ENCODE data around the gene MED29.

Gene MED29

DNA sequence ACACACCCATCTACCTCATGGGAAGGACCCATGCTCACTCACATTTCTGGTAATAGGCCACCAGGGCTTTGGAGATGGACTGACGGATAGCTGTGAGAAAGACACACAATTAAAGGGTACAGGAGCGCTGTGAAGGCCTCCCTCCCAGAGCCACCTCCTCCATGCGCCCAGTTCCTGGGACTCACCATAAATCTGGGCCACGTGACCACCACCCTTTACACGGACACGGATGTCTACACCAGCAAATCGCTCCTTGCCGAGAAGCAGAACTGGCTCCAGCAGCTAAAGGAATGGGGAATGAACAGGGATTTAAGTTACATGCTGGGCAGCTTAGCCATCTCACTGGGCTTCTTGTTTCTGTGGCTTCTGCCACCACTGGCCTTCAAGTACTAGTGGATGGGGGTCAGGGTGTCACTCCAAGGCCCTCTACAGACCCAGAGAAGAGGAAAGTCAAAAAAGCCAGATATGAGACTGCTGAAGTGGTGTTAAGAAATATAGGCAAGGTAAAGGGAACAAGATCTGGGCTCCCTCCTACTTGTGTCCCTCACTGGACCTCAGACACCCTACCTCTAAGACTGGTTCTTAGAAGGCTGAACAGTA is 42.4 kb downstream of the MED29 start:
- no peak for DNase-seq

DNA sequence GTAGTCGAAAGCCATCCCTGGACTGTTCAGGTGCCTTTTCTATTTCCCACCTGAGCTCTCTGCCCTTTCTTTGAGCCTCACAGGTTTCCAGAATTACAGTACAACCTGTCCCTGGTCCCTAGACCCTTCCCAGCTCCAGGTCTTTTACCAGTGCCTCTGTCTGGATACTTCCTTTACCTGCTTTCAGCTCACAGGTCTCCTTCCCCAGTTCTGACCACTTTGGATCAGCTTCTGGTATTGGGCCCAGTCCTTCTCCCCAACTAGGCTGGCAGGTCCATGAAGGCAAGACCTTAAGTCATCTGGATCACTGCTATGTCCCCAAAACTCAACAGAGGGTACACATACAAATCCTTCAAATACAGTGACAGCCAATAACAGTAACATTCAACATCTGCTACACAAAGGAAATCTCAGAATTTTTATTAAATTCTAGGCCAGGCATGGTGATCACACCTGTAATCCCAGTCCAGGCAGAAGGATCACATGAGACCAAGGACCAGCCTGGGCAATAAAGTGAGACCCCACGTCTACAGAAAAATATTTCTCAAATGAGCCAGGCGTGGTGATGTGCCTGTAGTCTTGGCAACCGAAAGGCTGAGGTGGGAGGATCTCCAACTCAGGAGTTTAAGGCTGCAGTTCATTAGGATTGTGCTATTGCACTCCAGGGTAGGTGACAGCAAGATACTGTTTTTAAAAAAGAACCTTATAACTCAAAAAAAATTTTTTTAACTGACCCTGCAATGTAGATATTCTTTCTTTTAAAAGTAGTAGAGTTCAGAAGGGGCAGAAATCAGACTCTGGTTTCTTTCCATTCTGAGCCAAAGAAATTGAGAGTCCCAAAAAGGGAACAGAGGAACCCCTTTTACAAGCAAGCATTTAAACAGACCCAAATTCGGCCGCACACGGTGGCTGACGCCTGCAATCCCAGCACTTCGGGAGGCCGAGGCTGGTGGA is 43.2 kb downstream of the MED29 start:
- DNase-seq = no peak

DNA sequence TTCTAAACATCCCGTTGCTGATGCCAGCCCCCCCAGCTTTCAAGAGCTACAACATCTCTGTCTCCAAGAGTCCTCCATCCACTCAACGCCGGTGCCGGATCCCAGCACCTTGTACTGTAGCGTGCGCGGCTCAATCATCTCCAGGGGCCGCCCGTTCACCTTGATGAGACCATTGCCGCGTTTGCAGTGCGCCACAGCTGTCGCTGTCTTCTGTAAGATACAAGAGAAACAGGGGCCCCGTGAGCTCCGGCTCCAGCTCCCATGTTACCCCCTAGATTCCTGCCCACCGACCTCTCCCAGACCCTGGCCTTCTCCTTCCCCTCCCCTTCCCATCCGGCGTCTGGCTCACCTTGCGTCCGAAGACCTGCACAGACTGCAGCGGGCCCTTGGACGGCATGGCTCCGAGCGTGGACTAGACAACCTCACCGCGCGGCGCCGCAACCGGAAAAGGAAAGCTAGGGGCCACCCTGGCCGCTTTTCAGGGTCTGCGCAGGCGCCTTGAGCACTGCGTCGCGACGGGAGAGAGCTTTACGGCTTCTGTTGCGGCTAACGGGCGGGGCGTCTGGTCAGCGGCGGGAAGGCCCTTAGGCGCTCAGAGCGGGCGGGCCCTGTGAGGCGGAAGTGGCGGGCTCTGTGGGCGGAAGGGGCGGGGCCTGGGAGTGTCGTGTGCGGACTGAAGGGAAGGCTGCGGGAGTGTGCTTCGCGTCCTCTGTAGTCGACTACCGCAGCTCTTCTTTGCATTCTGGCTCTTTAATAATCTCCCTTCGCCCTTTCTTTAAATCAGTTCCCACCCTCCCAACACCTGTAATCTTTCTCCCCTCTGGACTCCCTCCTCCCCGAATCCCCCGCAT is 44.5 kb downstream of the MED29 start, which contains the start of gene RPS16:
Gene RPS16, minus strand, starts transcription at position 451 of the 851 bp plus-strand sequence. Its CDS starts 54 bp downstream, at position 397.
- peak; percentile 98 for DNase-seq

DNA sequence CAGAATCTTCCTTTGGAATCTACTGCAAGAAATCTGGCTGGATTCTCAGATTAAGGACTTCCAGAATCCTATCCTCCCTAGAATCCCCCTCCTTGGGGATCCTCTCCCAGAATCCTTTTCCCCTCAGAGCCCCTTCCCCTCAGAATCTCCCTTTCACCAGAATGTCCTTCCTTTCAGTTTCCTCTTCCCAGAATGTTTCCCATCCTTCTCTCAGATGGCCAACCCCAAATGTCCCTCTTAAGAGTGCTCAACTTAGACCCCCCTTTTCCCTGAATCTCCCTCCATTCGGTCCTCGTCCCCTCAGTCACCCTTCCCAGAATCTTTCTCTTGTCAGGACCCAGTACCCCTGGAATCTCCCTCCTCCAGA is 45.2 kb downstream of the MED29 start:
- no peak for DNase-seq

DNA sequence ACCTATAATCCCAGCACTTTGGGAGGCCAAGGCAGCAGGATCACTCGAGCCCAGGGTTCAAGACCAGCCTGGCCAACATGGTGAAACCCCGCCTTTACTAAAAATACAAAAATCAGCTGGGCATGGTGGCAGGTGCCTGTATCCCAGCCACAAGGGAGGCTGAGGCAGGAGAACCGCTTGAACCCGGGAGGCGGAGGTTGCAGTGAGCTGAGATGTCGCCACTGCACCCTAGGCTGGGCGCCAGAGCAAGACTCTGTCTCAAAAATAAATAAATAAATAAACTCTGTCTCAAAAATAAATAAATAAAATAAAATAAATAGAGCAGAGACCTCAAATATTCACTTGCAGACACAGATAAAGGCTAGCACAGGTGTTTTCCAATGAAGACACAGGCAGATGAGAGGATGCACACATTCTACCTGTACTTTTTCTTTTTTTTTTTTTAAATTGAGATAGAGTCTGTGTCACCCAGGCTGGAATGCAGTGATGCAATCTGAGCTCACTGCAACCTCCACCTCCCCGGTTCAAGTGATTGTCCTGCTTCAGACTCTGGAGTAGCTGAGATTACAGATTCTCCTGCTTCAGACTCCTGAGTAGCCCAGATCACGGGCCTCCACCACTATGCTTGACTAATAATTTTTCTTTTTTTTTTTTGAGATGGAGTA is 47.2 kb downstream of the MED29 start:
- DNase-seq = no peak

DNA sequence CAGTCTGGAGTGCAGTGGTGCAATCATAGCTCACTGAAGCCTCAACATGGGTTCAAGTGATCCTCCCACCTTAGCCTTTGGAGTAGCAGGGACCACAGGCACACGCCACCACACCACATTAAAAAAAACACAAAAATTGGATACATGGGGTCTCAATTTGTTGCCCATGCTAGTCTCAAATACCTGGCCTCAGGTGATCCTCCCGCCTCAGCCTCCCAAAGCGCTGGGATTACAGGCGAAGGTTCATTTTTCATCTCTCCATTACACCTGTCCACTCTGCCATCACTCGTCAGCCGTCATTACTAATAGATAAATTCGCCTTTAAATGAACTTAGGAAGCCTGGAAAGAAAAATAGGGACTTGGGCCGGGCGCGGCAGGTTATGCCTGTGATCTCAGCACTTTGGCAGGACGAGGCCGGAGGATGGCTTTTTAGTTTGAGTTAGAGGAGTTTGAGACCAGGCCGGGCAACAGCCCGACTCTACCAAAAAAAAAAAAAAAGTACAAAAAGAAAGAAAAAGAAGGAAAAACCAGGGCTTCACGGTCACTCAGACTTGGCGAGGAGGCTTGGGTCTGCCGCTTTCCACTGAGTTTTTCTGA is 53.5 kb downstream of the MED29 start:
- DNase-seq = no peak

DNA sequence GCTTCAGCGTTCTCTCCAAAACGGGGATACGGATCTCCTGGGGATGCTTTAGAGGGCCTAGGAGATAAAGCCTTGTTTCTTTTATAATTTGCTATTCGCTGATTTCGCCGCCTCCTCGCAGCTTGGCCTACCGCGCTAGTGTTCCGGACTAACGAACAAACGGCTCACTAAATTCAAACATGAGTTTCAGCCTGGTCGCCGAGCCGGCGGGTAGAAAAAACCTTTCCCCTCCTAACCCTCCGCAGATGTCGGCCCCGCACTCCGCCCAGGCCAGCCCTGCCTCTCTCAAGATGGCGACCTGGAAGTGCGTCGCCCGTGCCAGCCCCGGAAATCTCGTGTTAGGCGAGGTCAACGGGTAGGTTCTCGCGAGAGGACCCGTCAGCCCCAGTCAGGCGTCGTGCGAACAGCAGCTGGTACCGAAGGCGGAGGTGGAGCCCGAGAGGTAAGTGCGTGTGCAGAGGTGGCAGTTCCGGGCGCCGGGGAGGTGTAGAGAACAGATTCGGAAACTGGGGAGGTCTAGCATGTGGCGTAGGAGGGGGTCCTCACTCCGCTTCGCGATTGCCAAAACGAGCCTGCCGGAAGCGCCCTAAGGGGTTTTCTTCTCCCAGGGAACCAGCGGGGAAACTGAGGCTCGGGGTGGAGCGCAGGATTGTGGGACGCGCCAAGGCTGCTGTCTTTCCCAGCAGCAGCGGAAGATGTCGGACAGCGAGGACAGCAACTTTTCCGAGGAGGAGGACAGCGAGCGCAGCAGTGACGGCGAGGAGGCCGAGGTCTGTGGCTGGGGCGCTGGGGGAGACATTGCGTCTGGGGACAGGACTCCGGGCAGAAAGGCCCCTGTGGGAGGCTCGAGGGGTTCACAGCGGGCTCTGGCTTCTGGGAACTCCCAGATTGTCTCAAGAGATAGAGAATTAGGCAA is 54.3 kb downstream of the MED29 start, which contains the start of gene SUPT5H:
Gene SUPT5H, plus strand, starts transcription at position 387 of the 916 bp plus-strand sequence. Its CDS starts 309 bp downstream, at position 696.
- DNase-seq = peak; percentile 97

DNA sequence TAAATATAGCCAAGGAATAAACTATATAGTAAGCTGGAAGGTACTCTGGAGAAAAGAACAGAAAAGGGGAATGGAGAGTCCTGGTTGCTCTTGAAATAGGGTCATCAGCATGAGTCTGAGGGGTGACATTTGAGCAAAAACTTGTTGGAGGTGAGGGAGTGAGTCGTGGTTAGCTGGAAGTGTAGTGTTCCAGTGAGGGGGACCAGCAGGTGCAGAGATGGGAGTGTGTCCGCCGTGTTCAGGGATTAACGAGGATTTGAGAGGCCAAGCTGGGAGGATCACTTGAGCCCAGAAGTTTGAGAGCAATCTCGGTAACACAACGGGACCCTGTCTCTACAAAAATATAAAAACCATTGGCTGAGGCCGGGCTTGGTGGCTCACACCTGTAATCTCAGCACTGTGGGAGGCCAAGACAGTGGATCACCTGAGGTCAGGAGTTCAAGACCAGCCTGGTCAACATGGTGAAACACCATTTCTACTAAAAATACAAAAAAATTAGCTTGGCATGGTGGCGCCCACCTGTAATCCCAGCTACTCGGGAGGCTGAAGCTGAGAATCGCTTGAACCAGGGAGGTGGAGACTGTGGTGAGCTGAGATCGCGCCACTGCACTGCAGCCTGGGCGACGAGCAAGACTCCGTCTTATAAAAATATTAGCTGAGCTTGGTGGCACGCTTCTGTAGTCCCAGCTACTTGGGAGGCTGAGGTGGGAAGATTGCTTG is 55.3 kb downstream of the MED29 start:
- no peak for DNase-seq

DNA sequence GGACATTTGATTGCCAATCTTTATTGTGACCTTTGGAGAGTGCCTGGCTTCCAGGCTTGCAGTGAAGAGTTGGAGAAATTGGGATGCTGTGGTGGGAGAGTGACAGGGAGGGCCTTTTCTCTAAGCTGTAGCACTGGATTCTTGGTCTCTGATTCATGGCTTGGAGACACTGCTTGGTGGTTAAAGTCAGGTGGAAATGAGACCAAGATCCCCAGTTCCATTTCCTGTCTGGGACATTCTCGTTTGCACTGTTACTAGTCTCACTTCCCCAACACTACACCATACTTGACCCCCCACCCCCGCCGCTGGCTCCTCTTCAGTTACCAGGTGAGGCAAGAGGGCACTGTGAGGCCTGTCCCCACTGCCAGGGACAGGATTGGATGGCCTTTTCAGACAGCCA is 57.1 kb downstream of the MED29 start:
- no peak for DNase-seq

DNA sequence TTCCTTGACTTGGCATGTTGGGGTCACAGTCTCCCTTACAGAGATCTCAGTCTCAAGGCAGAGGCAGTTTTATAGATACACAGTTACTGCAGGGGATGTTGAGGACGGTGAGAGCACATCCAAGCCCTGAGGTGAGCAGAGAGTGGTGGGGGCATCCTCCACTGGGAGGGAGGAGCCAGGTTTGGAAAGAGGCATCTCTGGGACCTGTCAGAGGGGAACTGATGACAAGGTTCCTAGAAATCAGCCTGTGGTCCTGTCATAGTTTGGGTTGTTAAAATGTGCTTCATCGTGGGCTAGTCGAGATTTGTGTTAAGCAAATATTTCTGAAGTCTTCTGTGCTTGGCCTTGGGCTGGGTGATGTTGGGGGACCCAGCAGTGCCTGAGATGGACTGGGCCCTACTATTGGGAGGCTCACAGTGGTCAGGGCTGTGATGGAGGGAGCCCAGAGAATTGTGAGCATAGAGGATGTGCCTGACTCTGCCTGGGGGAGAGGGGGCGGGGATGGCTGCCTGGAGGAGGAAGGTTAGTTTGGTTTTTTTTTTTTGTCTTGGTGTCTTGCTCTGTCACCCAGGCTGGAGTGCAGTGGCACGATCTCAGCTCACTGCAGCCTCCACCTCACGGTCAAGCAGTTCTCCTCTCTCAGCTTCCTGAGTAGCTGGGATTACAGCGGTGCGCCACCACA is 58.1 kb downstream of the MED29 start:
- no peak for DNase-seq

All from NCI-H1105 treated with DMSO at 0.1 percent for 48 hours (cell line).